Right renal cortex interstitium (tissue), 3 donors: ENCODE results near the gene ZNF77. TPM values are rescaled to one million over a fixed set of nuclear protein-coding genes. Genes with fewer than 3 reads are reported as not detected.
A peak's percentile ranks its signal among the peaks of the same experiment; 100 is the strongest.
"Not testable (repeated sequence)": the region's sequence is repeated elsewhere in the genome, so short reads cannot be mapped to it uniquely, and the experiment has no call there.

Experiments used
- DNase-seq, 3 donors: peaks; one replicate each; pipeline ENCODE4 v3.0.0-alpha.2; 2013; ENCODE audit warnings: low read depth in 3 of 3, low spot score in 2 of 3
- polyA plus RNA-seq, 3 donors: library from polyadenylated mRNA; unstranded; fragments of 120-200 nt; gene quantifications; one replicate each; pipeline ENCODE4 v1.2.1, GENCODE V29; 2013; ENCODE audit not compliant: insufficient read length in 3 of 3

ZNF77 gene
- polyA plus RNA-seq, 3 donors, result 7.9 to 9.0 (median 8.8) TPM

DNA sequence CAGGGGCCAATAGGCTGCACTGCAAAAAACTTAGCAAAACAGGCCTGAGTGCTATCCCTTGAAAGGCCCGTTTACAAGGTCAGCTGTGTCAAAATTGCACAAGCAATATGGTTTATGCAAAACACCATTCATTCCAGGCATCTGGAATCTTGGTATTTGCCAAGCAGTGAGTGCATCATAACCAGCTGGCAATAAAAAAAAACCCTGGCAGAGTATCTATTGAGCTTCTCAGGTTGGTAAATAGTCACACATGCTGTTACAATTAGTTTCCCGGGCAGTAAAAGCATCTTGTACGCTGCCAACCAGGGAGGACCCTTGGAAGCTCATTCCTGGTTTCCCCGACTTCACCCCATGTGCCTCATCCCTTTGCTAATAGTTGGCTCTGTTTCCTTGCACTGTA, 21.3 kb downstream of the ZNF77 start:
- no peak for DNase-seq

DNA sequence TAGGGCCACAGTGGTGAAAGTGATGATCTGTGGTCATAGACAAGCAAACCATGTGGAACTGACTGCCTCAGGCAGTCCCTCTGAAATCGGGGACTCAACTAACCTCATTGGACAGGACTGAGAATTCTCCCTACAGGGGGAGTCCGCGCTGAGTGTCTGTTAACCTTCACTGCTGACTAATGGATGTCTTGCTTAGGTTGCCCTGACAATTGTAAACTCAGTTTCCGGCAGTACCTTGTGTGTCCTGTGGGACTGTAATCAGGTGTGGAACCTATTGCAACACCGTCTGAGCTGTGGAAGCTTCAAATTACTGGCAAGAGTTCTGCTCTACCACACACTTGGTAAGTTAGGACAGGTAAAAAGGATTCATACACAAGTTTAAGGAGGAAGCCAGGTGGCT, 21.8 kb downstream of the ZNF77 start:
- no peak for DNase-seq

DNA sequence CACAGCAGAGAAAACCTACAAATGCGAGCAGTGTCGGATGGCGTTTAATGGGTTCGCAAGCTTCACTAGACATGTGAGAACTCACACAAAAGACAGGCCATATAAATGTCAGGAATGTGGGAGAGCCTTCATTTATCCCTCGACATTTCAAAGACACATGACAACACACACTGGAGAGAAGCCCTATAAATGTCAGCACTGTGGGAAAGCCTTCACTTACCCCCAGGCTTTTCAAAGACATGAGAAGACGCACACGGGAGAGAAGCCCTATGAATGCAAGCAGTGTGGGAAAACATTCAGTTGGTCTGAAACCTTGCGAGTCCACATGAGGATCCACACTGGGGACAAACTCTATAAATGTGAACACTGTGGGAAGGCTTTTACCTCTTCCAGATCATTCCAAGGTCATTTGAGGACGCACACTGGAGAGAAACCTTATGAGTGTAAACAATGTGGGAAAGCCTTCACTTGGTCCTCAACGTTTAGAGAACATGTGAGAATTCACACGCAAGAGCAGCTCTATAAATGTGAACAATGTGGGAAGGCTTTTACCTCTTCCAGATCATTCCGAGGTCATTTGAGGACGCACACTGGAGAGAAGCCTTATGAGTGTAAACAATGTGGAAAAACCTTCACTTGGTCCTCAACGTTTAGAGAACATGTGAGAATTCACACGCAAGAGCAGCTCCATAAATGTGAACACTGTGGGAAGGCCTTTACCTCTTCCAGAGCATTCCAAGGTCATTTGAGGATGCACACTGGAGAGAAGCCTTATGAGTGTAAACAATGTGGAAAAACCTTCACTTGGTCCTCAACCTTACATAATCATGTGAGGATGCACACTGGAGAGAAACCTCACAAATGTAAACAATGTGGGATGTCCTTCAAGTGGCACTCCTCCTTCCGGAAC, 27.2 kb downstream of the ZNF77 start:
- no peak for DNase-seq

DNA sequence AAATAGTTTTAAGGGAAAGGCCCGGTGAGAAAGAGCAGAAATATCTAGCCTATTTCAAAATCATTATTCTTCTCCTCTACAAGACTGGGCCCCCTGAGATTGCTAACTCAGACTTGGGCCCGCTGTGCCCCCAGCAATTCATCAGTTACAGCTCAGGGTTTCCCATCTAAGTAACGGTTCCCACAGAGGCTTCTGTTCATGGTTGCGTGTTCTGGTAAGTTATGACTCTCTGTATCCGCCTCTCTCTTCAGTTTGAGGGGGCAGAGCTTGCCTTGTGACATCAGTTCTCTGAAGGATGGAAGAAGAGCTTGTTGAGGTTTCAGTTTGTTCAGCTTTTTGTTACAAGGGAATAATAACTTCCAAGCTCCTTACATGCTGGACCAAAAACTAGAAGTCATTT, 32.5 kb downstream of the ZNF77 start:
- DNase-seq, result no peak

DNA sequence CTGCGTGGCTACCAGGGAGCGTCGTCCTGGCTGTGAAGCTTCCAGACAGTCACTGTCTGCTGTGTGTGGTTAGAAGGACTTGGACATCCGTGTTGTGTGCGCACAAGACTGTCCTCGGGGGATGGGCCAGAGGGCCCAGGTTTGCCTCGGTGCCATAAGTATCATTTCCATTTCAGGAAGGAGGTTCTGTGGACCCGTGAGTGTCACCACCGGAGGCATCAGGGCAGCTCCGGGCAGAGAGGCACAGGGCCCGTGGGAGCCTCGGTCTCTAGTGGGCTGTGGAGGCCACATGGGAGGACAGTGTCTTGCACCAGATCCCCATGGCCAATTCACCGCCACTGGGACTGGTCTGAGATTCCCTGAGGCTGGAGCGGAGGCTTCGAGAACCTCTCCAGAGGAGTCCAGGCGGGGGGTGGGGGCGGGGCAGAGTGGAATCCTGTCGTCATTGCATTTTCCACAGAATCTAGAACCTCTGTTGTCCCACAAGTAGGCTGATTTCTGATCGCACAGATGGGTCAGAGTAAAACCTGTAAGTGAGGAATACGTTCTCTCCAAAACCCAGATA, 38.1 kb downstream of the ZNF77 start:
- no peak for DNase-seq

DNA sequence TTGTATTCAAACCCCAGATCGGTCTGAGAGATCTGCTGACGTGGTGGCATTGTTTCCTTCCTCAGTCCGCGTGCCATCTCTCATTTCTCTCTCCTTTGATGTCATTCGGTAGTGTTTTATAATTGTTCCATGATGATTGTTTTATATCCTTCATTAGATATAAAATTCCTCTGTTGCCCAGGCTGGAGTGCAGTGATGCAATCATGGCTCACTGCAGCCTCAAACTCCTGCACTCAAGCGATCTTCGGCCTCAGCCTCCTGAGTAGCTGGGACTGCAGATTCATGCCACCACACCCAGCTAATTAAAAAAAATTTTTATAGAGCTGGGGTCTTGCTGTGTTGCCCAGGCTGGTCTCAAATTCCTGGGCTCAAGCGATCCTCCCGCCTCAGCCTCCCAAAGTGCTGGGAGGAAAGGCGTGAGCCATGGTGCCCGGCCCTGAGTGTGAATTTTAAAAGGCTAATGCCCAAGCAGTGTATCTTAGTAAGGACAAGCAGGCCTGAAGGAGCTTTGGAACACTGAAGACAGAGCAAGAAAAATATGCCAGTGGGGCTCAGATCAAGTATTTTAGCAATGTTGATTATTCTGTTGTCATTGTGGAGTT, 38.8 kb downstream of the ZNF77 start:
- DNase-seq, result no peak

DNA sequence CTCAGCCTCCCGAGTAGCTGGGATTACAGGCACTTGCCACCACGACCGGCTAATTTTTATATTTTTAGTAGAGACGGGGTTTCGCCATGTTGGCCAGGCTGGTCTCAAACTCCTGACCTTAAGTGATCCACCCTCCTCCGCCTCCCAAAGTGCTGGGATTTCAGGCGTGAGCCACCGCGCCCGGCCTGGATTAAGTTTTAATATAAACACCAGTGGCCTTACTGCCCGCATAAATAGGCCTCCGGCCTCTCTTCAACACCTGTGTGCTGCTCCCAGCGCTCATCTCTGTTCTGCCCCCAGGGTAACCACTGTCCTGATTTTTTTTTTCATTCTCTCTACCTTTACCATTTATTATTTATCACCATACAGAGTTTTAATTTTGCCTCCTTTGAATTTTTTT, 41.4 kb downstream of the ZNF77 start:
- DNase-seq, result not testable (repeated sequence)

DNA sequence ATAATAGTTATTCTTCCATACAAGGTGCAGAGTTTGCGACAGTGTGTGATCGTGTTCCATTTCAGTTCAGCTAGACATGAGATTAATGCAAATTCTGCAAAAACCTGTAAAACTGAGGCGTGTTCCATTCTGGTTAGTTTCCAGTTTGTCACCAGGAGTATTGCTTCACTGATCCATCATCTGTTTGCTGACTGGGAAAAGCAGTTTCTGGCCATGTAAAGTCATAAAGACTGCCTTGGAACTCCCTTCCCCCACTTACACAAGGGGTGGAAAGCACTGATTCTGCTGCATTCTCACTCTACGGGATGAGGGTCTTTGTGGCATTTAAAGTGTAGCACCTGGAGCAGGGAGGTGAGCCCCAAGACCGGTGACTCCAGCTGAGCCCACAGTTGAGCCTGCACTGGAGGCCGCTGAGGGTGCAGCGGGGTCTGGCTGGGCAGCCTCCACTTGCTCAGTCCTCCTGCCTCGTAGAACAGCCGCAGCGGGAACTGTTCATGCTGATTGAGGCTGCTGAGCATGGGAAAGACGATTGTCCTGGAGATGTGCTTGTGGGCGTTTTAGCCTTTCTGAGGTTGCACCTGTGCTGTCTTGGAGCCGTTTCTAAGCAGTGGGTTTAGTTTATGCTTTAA, 42.1 kb downstream of the ZNF77 start:
- no peak for DNase-seq

DNA sequence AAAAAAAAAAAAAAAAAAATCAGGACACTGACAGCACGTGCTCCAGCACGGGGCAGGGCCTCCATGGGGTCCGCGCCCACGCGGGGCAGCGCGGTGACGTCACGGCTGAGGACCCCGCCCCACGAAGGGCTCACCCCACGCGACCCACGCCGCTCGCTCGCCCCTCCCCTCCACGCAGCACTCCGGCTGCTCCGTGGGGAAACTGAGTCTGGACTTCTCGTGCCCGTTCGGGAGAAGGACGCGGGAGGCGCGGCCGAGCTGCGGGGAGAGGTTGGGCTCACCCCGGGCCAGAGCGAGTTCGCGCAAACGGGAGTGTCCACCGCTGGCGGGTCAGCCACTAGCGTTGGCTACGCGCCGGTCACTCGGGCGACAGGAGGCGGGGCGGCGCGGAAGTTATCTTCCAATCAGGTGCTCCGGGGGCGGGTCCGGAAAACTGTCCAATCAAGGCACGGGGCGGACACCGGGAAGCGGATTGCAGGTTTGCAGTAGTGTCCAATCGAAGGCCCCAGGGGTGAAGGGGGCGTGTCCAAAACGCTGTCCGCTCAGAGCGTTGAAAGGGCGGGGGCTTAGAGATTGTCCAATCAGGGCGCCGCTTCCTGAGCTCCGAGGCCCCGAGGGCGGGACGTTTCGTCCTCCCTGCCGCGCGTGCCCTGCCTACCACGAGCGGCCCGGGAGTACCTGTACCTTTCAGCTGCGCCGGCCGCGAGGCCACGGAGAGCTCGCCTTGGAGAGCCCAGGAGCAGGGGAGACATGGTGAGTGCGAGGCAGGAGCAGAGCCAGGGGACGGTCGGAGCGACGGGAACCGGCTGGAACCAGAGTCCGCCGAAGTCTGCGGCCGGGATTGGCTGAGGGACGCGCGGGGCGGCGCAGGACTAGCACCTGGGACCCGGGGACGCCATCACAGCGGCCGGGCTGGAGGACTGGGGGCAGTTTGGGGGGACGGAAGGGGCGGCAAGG, 44.2 kb downstream of the ZNF77 start, which contains the start of gene ZNF57:
Gene ZNF57 (plus strand): TSS at position 633 of the 957 bp plus-strand sequence. CDS start 118 bp downstream, at position 751.
- peak; percentile 89 to 97 (median 96) for DNase-seq

DNA sequence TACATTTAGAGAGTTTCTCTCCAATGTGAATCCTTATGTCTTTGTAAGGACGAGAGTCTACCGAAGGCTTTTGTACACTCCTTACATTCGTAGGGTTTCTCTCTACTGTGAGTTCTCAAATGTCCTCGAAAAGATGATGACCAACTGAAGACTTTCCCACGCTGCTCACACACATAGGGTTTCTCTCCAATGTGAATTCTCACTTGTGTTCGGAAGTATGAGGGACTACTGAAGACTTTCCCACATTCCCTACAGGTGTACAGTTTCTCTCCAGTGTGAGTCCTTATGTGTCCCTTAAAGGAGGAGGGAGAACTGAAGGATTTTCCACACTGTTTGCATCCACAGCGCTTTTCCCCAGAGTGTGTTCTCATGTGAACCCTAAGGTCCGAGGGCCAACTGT, 48.1 kb downstream of the ZNF77 start:
- DNase-seq, result no peak

DNA sequence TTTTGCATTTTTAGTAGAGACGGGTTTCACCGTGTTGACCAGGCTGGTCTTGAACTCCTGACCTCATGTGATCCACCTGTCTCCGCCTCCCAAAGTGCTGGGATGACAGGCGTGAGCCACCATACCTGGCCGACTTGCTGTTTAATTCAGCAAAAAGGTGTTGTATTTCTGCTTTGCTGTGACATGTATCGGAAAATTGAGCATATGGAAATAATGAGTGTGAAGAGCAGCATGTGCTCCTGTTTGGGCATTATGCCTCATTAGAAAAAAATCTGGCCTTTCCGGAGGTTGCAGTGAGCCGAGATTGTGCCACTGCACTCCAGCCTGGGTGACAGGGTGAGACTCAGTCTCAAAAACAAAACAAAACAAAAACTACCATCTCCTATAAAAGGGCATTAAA, 54.2 kb downstream of the ZNF77 start:
- DNase-seq, result not testable (repeated sequence)

DNA sequence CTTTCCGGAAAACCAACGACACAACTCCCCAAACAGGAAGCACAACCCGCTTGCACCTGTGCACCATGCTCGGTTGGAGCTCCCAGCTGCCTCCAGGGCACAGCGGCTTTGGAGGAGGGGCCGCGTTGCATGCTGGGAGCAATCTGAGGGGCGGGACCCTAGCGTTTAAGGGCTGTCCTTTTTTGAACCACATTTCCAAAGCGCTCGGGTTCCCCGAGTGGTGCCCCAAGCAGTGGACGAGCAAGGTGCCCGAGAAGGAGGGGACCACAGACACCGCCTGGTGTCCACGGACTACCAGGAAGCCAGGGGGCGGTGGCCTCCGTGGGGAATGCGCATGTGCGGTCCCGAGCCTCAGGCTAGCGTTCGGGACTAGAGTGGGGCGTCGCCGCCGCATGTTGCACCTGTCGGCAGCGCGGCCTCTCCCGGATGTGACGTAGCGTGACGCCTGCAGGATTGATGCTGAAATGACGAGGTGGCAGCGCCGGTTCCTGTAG, 56.0 kb downstream of the ZNF77 start:
- DNase-seq, result no peak

DNA sequence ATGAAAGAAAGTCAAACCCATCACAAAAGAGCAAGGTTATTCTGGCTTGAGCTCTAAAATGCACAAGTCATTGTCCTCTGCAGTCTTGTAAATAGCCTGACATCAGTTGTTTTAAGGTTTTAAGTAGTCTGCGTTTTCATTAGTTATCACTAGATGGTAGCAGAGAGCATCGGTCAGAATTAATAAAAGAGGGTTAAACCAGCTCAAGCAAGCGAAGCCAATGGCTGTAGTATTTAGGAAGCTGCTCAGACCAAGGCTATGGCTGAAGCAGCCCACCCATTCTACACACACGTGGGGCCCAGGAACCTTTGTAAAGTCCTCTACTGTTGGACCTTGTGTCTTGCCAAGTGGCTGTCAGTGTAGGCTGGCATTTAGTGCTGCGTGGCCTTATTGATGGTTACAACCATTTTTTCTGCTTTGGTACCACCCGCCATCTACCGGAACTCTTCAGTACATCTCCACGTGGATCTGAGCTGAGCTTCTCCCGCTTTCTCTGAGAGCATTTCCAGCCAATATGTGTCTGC, 57.3 kb downstream of the ZNF77 start:
- DNase-seq, result peak; percentile 25 to 67 (median 65)

DNA sequence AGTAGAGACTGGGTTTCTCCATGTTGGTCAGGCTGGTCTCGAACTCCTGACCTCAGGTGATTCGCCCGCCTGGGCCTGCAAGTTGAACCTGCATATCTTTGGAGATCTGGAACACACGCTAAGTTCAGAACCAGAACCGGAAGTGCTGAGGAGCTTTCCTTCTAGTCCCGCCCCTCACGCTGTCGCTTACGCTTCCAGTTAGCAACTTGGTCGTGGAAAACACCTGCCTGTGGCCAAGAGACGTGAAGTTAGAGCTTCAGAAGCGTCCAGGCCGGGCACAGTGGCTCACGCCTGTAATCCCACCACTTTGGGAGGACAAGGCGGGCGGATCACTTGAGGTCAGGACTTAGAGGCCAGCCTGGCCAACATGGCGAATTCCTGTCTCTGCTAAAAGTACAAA, 59.0 kb downstream of the ZNF77 start:
- DNase-seq, result no peak

DNA sequence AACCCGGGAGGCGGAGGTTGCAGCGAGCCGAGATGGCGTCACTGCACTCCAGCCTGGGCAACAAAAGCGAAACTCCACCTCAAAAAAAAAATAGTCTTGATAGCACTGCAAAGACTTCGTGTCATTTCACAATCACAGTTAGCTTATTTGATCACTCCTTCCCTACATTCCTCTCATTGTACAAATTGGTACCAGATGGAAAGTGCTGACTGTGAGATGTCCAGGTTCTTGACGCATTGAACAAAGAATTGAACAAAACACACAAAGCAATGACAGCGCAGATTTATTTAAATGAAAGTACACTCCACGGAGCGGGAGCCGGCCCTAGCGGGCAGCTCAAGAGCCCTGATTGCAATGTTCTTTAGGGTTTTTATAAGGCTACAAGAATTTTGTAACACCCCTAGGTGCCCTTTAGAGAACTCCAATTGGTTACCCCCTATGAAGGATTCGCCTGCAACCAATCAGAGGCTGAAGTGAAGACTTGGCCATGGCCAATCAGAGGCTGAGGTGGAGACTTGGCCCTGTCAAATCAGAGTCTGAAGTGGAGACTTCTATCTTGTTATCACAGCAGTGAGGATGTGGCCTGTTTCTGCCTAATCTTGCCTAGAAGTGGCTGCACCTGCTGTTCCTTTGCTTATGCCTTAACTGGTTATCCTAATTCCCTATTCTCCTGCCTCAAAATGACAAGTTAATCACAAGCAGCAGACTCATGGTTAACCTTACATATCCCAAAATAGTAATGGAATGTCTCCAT, 60.9 kb downstream of the ZNF77 start:
- no peak for DNase-seq
